Gastroesophageal sphincter (tissue), 3 donors: ENCODE measurements around the gene ARF1.

Source experiments
- CTCF ChIP-seq, 4 experiments: fragments of 200-600 bp in 2 of 4; fragments of 450-650 bp in 2 of 4; sonication (generic) in 1 of 4; IDR thresholded peaks; one replicate each; pipeline ENCODE4 v1.5.1; 2017 to 2019; ENCODE audit warnings: antibody characterized with exemption in 4 of 4, mild to moderate bottlenecking in 2 of 4, moderate library complexity in 2 of 4
- EP300 ChIP-seq: sonication (generic); formaldehyde crosslinking; IDR thresholded peaks from one replicate; pipeline ENCODE4 v1.6.1; 2017; ENCODE audit warnings: antibody characterized with exemption, mild to moderate bottlenecking
- POLR2A ChIP-seq, 2 donors: fragments of 450-650 bp; IDR thresholded peaks; one replicate each; pipeline ENCODE4 v1.6.1; 2017; ENCODE audit warnings: antibody characterized with exemption in 2 of 2, mild to moderate bottlenecking in 2 of 2, moderate library complexity in 1 of 2
- POLR2AphosphoS5 ChIP-seq: sonication (generic); formaldehyde crosslinking; IDR thresholded peaks from one replicate; pipeline ENCODE4 v1.6.1; 2017; ENCODE audit warnings: antibody characterized with exemption

GRCh38 chr1:228095161-228095560 lies 12.7 kb downstream of the ARF1 start:
- TF ChIP-seq CTCF (IDR thresholded peaks at IDR 0.05) (no peak), POLR2A (IDR thresholded peaks at IDR 0.05) (no peak), POLR2AphosphoS5 (no peak), EP300 (no peak)
